ENCODE measurements around the gene RASGRF1.

- TF ChIP-seq CTCF (IDR thresholded peaks at IDR 0.05) (no peak), POLR2A (IDR thresholded peaks at IDR 0.05) (no peak)
Observed at GRCh38 chr15:78989701-78990240, 100.8 kb downstream of the RASGRF1 start.
